ENCODE results near the gene MAN2B2. TPM values are rescaled to one million over a fixed set of nuclear protein-coding genes. Genes with fewer than 3 reads are reported as not detected.

MAN2B2 gene
- total and polyA plus RNA-seq, 8 donors, result 6.1 to 49.4 (median 13.9) TPM

DNA sequence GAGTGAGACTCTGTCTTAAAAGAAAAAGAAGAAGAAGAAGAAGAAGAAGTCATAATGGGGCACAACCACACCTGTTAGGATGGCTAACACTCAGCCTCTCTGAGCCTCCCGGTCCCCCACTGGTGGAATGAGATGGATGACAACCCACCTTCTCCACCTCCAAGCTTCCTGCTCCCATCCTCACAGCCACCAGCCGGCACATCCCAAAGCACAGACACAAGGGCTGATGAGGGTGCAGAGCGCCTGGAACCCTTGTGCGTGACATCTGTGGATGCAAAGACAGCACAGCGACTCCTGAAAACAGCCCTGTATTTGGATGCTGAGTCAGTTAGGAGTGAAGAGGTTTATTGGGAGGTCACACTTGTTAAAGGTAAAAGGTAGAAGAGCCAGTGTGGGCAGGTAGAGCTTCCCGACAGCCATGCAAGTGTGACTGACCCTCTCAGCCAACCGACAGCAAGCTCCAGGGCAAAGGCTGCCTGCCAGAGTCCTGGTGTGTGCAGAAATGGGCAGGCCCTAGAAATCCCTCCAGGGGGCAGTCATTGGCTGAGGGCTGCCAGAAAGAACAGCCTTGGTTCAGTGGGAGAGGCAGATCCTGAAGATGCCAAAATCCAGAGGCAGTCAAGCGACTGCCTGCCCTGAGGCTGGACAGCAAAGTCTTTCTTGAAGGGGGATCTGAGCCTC lies 26.6 kb upstream of the MAN2B2 start:
- peaks cover 0 to 87% (median 9%) of the 10 kb centered on the region in 3 donors for H3K27me3 ChIP-seq
- no peaks in the 10 kb centered on the region for H3K36me3 ChIP-seq
- TF ChIP-seq POLR2A (IDR thresholded peaks at IDR 0.05) (no peak), POLR2AphosphoS5 (IDR thresholded peaks at IDR 0.05) (no peak), EP300 (IDR thresholded peaks at IDR 0.05) (no peak)
- TF ChIP-seq, protein P1, sequence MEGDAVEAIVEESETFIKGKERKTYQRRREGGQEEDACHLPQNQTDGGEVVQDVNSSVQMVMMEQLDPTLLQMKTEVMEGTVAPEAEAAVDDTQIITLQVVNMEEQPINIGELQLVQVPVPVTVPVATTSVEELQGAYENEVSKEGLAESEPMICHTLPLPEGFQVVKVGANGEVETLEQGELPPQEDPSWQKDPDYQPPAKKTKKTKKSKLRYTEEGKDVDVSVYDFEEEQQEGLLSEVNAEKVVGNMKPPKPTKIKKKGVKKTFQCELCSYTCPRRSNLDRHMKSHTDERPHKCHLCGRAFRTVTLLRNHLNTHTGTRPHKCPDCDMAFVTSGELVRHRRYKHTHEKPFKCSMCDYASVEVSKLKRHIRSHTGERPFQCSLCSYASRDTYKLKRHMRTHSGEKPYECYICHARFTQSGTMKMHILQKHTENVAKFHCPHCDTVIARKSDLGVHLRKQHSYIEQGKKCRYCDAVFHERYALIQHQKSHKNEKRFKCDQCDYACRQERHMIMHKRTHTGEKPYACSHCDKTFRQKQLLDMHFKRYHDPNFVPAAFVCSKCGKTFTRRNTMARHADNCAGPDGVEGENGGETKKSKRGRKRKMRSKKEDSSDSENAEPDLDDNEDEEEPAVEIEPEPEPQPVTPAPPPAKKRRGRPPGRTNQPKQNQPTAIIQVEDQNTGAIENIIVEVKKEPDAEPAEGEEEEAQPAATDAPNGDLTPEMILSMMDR (IDR thresholded peaks at IDR 0.05), result no peak
- H3K4me1 ChIP-seq, result no peaks in the 10 kb centered on the region
- no peak overlapping the region for H3K27ac ChIP-seq
- H3K9me3 ChIP-seq, result peaks cover 0 to 19% (median 15%) of the 10 kb centered on the region in 4 donors
- H3K4me3 ChIP-seq, result no peak overlapping the region
- intact Hi-C loops (cut with DNase I; ENCODE audit: low total_unique reads), result loop anchor here (10.0 kb wide), 1 partner anchor 214 kb away; no protein-coding TSS in a partner anchor
- WGBS, 5 donors, result 61 to 74% (median 64%) methylated on average over 8 of the region's 8 CpGs
- DNase-seq, result peak in 1 of 2 donors; percentile 47

DNA sequence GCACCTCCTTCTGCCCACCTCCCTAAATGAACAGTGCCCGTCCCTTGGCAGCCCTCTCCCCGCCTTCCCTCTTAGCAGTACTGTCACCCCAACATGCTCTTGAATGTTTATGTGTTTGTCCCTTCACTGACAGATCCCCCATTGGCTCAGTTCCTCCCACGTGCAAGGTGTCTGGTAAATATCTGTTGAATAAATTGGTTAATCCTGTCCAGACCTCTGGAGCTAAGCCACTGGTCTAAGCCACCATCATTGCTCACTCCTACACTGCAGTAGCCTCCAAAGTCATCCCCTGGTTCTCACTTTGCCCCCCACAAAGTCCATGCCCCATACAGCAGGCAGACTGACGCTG lies 26.1 kb upstream of the MAN2B2 start:
- Histone ChIP-seq H3K4me3 (no peak overlapping the region), H3K4me1 (no peaks in the 10 kb centered on the region), H3K36me3 (no peaks in the 10 kb centered on the region), H3K9me3 (peaks cover 0 to 19% (median 15%) of the 10 kb centered on the region in 4 donors), H3K27ac (no peak overlapping the region), H3K27me3 (peaks cover 0 to 92% (median 13%) of the 10 kb centered on the region in 3 donors)
- WGBS, 5 donors, result 55 to 65% (median 60%) methylated on average over 4 of the region's 4 CpGs
- no peak for DNase-seq
- intact Hi-C loops (cut with DNase I; ENCODE audit: low total_unique reads), result loop anchor here (10.0 kb wide), 1 partner anchor 214 kb away; no protein-coding TSS in a partner anchor
- no peak for TF ChIP-seq POLR2A (IDR thresholded peaks at IDR 0.05)
- TF ChIP-seq EP300 (IDR thresholded peaks at IDR 0.05), result no peak
- TF ChIP-seq POLR2AphosphoS5 (IDR thresholded peaks at IDR 0.05), result no peak
- TF ChIP-seq, protein P1 (IDR thresholded peaks at IDR 0.05), result no peak

DNA sequence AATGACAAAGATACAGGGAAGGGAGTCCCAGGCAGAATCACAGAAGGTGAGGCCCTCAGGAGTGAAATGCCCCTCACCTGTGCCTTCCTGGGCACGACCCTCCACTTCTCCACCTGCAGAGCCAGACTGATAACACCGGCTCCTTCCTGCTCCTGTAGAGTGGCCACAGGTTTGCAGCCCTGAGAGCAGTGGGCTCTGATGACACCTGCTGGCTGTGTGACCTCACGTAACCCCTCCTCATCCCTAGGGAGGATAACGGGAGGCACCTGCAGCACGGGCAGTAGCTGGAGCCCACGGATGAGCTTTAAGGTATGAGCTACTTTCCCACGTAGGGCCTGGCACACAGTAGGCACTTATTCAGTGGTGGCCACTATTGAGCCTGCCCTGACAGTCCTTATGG lies 25.5 kb upstream of the MAN2B2 start:
- peaks cover 0 to 90% (median 13%) of the 10 kb centered on the region in 3 donors for H3K27me3 ChIP-seq
- peaks cover 0 to 19% (median 15%) of the 10 kb centered on the region in 4 donors for H3K9me3 ChIP-seq
- H3K36me3 ChIP-seq, result no peaks in the 10 kb centered on the region
- no peak for DNase-seq
- intact Hi-C loops (cut with DNase I; ENCODE audit: low total_unique reads), result loop anchor here (10.0 kb wide), 1 partner anchor 215 kb away; no protein-coding TSS in a partner anchor
- no peak overlapping the region for H3K4me3 ChIP-seq
- WGBS, 5 donors, result 16 to 34% (median 21%) methylated on average over 6 to 7 of the region's 7 CpGs
- TF ChIP-seq, protein P1 (IDR thresholded peaks at IDR 0.05), result no peak
- TF ChIP-seq POLR2A (IDR thresholded peaks at IDR 0.05) (no peak), EP300 (IDR thresholded peaks at IDR 0.05) (no peak), POLR2AphosphoS5 (IDR thresholded peaks at IDR 0.05) (no peak)
- no peak overlapping the region for H3K27ac ChIP-seq
- no peaks in the 10 kb centered on the region for H3K4me1 ChIP-seq

- intact Hi-C loops (cut with DNase I; ENCODE audit: low total_unique reads), result loop anchor here (10.0 kb wide), 1 partner anchor 215 kb away; no protein-coding TSS in a partner anchor
- Histone ChIP-seq H3K4me3 (no peak overlapping the region), H3K4me1 (no peaks in the 10 kb centered on the region), H3K27me3 (peaks cover 0 to 84% (median 10%) of the 10 kb centered on the region in 3 donors), H3K27ac (no peak overlapping the region), H3K36me3 (no peaks in the 10 kb centered on the region), H3K9me3 (peaks cover 0 to 19% (median 15%) of the 10 kb centered on the region in 4 donors)
- DNase-seq, result no peak
- TF ChIP-seq EP300 (IDR thresholded peaks at IDR 0.05) (no peak), POLR2A (IDR thresholded peaks at IDR 0.05) (no peak), POLR2AphosphoS5 (IDR thresholded peaks at IDR 0.05) (no peak)
- TF ChIP-seq, protein P1 (IDR thresholded peaks at IDR 0.05), result no peak
- 61 to 69% (median 64%) methylated on average over 13 of the region's 13 CpGs for WGBS, 5 donors
Observed at GRCh38 chr4:6549890-6550620, 24.9 kb upstream of the MAN2B2 start.
